GM23248 (cell line): ENCODE data around the gene TCF25. TPM values are rescaled to one million over a fixed set of nuclear protein-coding genes. Genes with fewer than 3 reads are reported as not detected.

Experiments used
- DNase-seq: peaks from one replicate; pipeline ENCODE4 v3.0.0-alpha.2; 2015
- H2AFZ ChIP-seq: fragments of 200-600 bp; sonication (generic); 2 replicates; pipeline ENCODE4 v1.6.1; 2016; ENCODE audit warnings: antibody characterized with exemption
- H3F3A ChIP-seq: fragments of 200-600 bp; sonication (generic); 2 replicates; pipeline ENCODE4 v1.6.1; 2016; ENCODE audit warnings: mild to moderate bottlenecking, antibody characterized with exemption, mixed run types; ENCODE audit not compliant: insufficient read depth
- H3K27ac ChIP-seq: fragments of 200-600 bp; sonication (generic); 2 replicates; pipeline ENCODE4 v1.5.1; 2016; ENCODE audit warnings: mild to moderate bottlenecking
- H3K27me3 ChIP-seq: fragments of 200-600 bp; sonication (generic); replicated peaks from 2 replicates; pipeline ENCODE4 v1.6.1; 2016; ENCODE audit warnings: mild to moderate bottlenecking; ENCODE audit not compliant: insufficient read depth
- H3K36me3 ChIP-seq: fragments of 200-600 bp; sonication (generic); 2 replicates; pipeline ENCODE4 v1.6.1; 2016; ENCODE audit warnings: low read depth, mild to moderate bottlenecking
- H3K4me1 ChIP-seq: fragments of 200-600 bp; sonication (generic); 2 replicates; pipeline ENCODE4 v1.6.1; 2016; ENCODE audit warnings: mild to moderate bottlenecking; ENCODE audit not compliant: insufficient read depth
- H3K4me2 ChIP-seq: fragments of 200-600 bp; sonication (generic); one replicate; pipeline ENCODE4 v1.6.1; 2016; ENCODE audit warnings: mild to moderate bottlenecking; ENCODE audit not compliant: unreplicated experiment
- H3K4me3 ChIP-seq: fragments of 200-600 bp; sonication (generic); 2 replicates; pipeline ENCODE4 v1.5.1; 2016; ENCODE audit warnings: mild to moderate bottlenecking
- H3K79me2 ChIP-seq: fragments of 200-600 bp; sonication (generic); 2 replicates; pipeline ENCODE4 v1.6.1; 2016; ENCODE audit warnings: mild to moderate bottlenecking; ENCODE audit not compliant: insufficient read depth
- H3K9ac ChIP-seq: fragments of 200-600 bp; sonication (generic); 2 replicates; pipeline ENCODE4 v1.6.1; 2016; ENCODE audit warnings: mild to moderate bottlenecking
- H3K9me2 ChIP-seq: fragments of 200-600 bp; sonication (generic); 2 replicates; pipeline ENCODE4 v1.6.1; 2016; ENCODE audit warnings: mixed run types, mild to moderate bottlenecking, moderate library complexity; ENCODE audit not compliant: insufficient read depth
- H3K9me3 ChIP-seq: fragments of 200-600 bp; sonication (generic); one replicate; pipeline ENCODE4 v1.6.1; 2017; ENCODE audit warnings: low read depth
- H4K20me1 ChIP-seq: fragments of 200-600 bp; sonication (generic); 2 replicates; pipeline ENCODE4 v1.6.0; 2016; ENCODE audit not compliant: insufficient read depth
- EZH2 ChIP-seq: fragments of 200-600 bp; sonication (generic); IDR thresholded peaks from 2 replicates; pipeline ENCODE4 v1.6.1; 2018; ENCODE audit warnings: antibody characterized with exemption, mild to moderate bottlenecking; ENCODE audit not compliant: insufficient read depth, poor library complexity, severe bottlenecking
- EZH2phosphoT487 ChIP-seq: fragments of 200-600 bp; sonication (generic); IDR thresholded peaks from 2 replicates; pipeline ENCODE4 v1.6.1; 2018; ENCODE audit warnings: antibody characterized with exemption, moderate library complexity, mild to moderate bottlenecking, low read depth; ENCODE audit not compliant: insufficient read depth
- WGBS, 2 experiments: methylation state at CpG; one replicate each; pipeline ENCODE4 v1.1.6; 2015 to 2017; ENCODE audit warnings: low lambda C conversion rate in 2 of 2, low coverage in 1 of 2; ENCODE audit errors: missing lambda C conversion rate in 2 of 2; 5-methylcytosine and 5-hydroxymethylcytosine counted together
- in situ Hi-C: fragments of 300-500 bp; cut with MboI; formaldehyde crosslinking; loops from 2 replicates; pipeline ENCODE4 v1.15.0; 2020
- polyA plus RNA-seq: library from polyadenylated mRNA; unstranded; fragments of >200 nt; fragmentation: Nextera tagmentation; extraction: Ambion mirVana; gene quantifications from 2 replicates; pipeline ENCODE4 v1.2.1, GENCODE V29; 2016
- total RNA-seq: library from RNA; depleted of rRNA; stranded (reverse); fragments of >200 nt; shearing (Covaris generic); gene quantifications from 2 replicates; pipeline ENCODE4 v1.2.3, GENCODE V29; 2014

The TCF25 gene
- total and polyA plus RNA-seq, 2 experiments from 2014 or later = 143 to 162 TPM

DNA sequence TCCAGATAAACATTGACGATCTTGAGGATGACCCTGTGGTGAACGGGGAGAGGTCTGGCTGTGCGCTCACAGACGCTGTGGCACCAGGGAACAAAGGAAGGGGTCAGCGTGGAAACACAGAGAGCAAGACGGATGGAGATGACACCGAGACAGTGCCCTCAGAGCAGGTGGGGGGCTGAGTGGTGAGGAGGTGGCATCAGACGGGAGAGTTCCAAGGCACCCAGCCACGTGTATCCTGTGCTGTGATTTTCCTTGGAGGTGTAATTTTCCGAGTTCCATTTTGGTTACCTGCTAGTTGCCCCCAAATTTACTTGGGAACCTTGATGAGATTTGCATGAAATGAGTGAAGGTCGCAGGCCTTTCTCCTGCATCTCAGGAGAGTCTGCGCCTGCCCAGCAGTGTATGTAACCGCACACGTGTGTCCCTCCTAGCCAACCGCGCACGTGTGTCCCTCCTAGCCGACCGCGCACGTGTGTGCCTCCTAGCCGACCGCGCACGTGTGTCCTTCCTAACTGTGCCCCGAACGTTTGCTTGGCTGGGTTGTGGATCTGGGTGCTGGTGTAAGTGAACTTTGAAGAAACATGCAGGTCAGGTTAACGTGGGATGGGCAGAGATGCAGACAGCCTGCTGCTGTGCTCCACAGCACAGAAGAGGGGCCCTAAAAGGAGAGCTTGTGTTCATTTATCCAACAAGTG is 10.1 kb downstream of the TCF25 start:
- H3K36me3 ChIP-seq = peaks cover 57% of the 10 kb centered on the region

DNA sequence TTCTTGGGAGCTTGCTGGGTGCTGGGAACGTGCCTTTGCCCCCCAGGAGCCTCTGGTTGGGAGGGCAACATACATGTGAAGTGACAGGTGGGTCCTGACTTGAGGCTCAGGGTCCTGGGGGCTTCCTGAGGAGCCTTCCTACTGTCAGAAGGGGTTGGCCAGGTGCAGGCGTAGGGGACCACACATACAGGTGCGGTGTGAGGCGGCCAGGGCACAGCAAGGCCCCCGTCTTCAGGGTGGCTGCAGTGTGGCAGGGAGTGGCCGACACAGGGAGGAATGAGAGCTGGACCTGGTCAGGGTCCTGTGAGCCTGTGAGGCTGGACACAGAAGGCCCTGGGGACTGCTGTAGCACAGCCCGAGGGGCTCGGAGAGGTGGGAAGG is 10.6 kb downstream of the TCF25 start:
- Histone ChIP-seq H3K9me2 (no peaks in the 10 kb centered on the region), H3K27ac (no peak overlapping the region), H3K4me2 (no peak overlapping the region), H3K9ac (no peak overlapping the region), H3K4me3 (no peak overlapping the region), H3K36me3 (peaks cover 53% of the 10 kb centered on the region), H3F3A (no peaks in the 10 kb centered on the region), H3K27me3 (no peaks in the 10 kb centered on the region), H2AFZ (no peak overlapping the region), H3K79me2 (peaks cover 94% of the 10 kb centered on the region), H3K4me1 (no peaks in the 10 kb centered on the region), H4K20me1 (peaks cover 12% of the 10 kb centered on the region), H3K9me3 (no peaks in the 10 kb centered on the region)
- DNase-seq = no peak
- in situ Hi-C loops = no loop called here
- TF ChIP-seq EZH2phosphoT487 = no peak
- no peak for TF ChIP-seq EZH2
- WGBS, 2 experiments = 99% methylated on average over 8 of the region's 8 CpGs

More for the DNA sequence above, 10.1 kb downstream of the TCF25 start:
- in situ Hi-C loops = no loop called here
- Histone ChIP-seq H3K4me1 (no peaks in the 10 kb centered on the region), H3K4me2 (no peak overlapping the region), H3K9ac (no peak overlapping the region), H3K4me3 (no peak overlapping the region), H3K9me2 (no peaks in the 10 kb centered on the region), H3F3A (no peaks in the 10 kb centered on the region), H3K9me3 (no peaks in the 10 kb centered on the region), H3K27ac (no peak overlapping the region), H3K27me3 (no peaks in the 10 kb centered on the region), H3K79me2 (peaks cover 95% of the 10 kb centered on the region), H4K20me1 (peaks cover 12% of the 10 kb centered on the region), H2AFZ (no peak overlapping the region)
- no peak for DNase-seq
- TF ChIP-seq EZH2phosphoT487 (no peak), EZH2 (no peak)
- WGBS, 2 experiments = 95% methylated on average over 28 of the region's 28 CpGs

DNA sequence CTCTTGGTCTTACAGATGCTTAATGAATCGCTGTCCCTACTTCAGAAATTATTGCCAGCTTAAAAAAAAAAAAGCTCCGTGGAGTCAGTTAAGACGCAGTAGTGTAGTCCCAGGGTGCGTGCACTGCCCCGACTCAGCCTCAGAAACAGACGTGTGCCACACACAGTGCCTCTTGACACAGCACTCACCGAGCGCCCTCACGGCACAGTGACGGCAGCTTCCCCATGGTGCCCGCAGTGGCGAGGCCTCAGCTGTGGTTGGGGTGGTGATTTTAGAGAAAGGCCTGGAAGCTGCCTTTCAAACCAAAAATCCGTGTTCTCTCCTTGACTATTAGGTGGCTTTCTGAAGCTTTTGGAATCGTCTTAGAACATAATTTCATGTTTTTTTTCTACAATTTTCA is 13.9 kb downstream of the TCF25 start:
- WGBS, 2 experiments = 96 to 97% methylated on average over 14 of the region's 14 CpGs
- Histone ChIP-seq H4K20me1 (0 out of 2 replicates have a peak, but pooled peaks cover 3% of the 10 kb centered on the region), H3K9me3 (no peaks in the 10 kb centered on the region), H2AFZ (no peak overlapping the region), H3K27me3 (no peaks in the 10 kb centered on the region), H3K27ac (no peak overlapping the region), H3K79me2 (peaks cover 92% of the 10 kb centered on the region), H3F3A (no peaks in the 10 kb centered on the region), H3K4me1 (no peaks in the 10 kb centered on the region), H3K4me3 (no peak overlapping the region), H3K9ac (no peak overlapping the region), H3K36me3 (peaks cover 50% of the 10 kb centered on the region), H3K9me2 (no peaks in the 10 kb centered on the region), H3K4me2 (no peak overlapping the region)
- in situ Hi-C loops = no loop called here
- no peak for DNase-seq
- TF ChIP-seq EZH2phosphoT487 = no peak
- no peak for TF ChIP-seq EZH2

DNA sequence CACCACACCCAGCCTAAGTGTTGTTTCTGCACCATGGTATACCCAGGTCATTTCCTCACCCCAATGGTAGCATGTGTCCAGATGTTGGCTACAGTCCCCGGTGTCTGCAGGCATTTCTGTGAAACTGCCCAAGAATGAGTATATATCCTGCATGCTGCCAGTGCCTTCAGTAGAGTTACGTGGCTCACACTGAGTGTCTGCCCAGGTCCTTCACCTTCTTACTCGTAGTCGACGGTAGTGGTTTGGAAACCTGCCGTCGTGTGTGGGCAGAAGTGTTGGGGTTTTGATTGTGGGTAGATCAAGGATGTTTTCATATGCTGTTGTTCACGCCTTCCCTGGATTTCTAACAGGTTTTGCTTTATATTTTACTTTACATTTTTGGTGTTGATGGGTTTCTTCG is 16.8 kb downstream of the TCF25 start:
- DNase-seq = no peak
- in situ Hi-C loops = no loop called here
- peaks cover 32% of the 10 kb centered on the region for H3K36me3 ChIP-seq

More for the DNA sequence above, 16.8 kb downstream of the TCF25 start:
- H3K9me3 ChIP-seq = no peaks in the 10 kb centered on the region
- no peaks in the 10 kb centered on the region for H3K4me1 ChIP-seq
- no peaks in the 10 kb centered on the region for H3K27me3 ChIP-seq
- H2AFZ ChIP-seq = no peak overlapping the region
- H3F3A ChIP-seq = no peaks in the 10 kb centered on the region
- WGBS, 2 experiments = 96 to 97% methylated on average over 9 of the region's 9 CpGs
- no peak overlapping the region for H3K27ac ChIP-seq
- TF ChIP-seq EZH2phosphoT487 = no peak
- no peak overlapping the region for H3K4me3 ChIP-seq
- H3K4me2 ChIP-seq = no peak overlapping the region
- H3K9me2 ChIP-seq = no peaks in the 10 kb centered on the region
- H3K79me2 ChIP-seq = peaks cover 84% of the 10 kb centered on the region
- H4K20me1 ChIP-seq = no peaks in the 10 kb centered on the region
- H3K9ac ChIP-seq = no peak overlapping the region
